KMS-11 (cell line): ENCODE results near the gene CLNS1A.

ENCODE experiments used
- H2AFZ ChIP-seq: fragments of 200-600 bp; sonication (generic); 2 replicates; pipeline ENCODE4 v1.6.1; 2016; ENCODE audit warnings: antibody characterized with exemption, mixed run types, low read depth
- H3K27ac ChIP-seq: fragments of 200-600 bp; sonication (generic); 2 replicates; pipeline ENCODE4 v1.6.1; 2016; ENCODE audit warnings: mild to moderate bottlenecking, mixed run types
- H3K27me3 ChIP-seq: fragments of 200-600 bp; sonication (generic); 2 replicates; pipeline ENCODE4 v1.6.1; 2017; ENCODE audit warnings: mild to moderate bottlenecking, low read depth, mixed run types, moderate library complexity; ENCODE audit not compliant: insufficient read depth
- H3K36me3 ChIP-seq: fragments of 200-600 bp; sonication (generic); 2 replicates; pipeline ENCODE4 v1.6.1; 2017; ENCODE audit warnings: mild to moderate bottlenecking, mixed run types; ENCODE audit not compliant: insufficient read depth
- H3K4me1 ChIP-seq: fragments of 200-600 bp; sonication (generic); 2 replicates; pipeline ENCODE4 v1.6.1; 2016; ENCODE audit warnings: mild to moderate bottlenecking, low read depth, mixed run types; ENCODE audit not compliant: poor library complexity, severe bottlenecking
- H3K4me2 ChIP-seq: fragments of 200-600 bp; sonication (generic); 2 replicates; pipeline ENCODE4 v1.7.0; 2016; ENCODE audit warnings: mild to moderate bottlenecking, mixed run types
- H3K4me3 ChIP-seq: fragments of 200-600 bp; sonication (generic); IDR thresholded peaks from 2 replicates; pipeline ENCODE4 v1.6.1; 2017; ENCODE audit warnings: low read depth, low read length, mixed read lengths; ENCODE audit not compliant: insufficient read depth
- H3K79me2 ChIP-seq: fragments of 200-600 bp; sonication (generic); 2 replicates; pipeline ENCODE4 v1.6.1; 2016; ENCODE audit warnings: low read depth, mixed run types; ENCODE audit not compliant: insufficient read depth
- H3K9ac ChIP-seq: fragments of 200-600 bp; sonication (generic); 2 replicates; pipeline ENCODE4 v1.6.1; 2016; ENCODE audit warnings: mild to moderate bottlenecking, mixed run types
- H4K20me1 ChIP-seq: fragments of 200-600 bp; sonication (generic); 2 replicates; pipeline ENCODE4 v1.6.1; 2016; ENCODE audit warnings: mild to moderate bottlenecking, mixed run types; ENCODE audit not compliant: insufficient read depth
- TF ChIP-seq, protein P1 (sequence below): fragments of 200-600 bp; sonication (generic); conservative IDR thresholded peaks from 2 replicates; pipeline ENCODE4 v1.6.1; 2017; ENCODE audit warnings: low read depth, mild to moderate bottlenecking, antibody characterized with exemption, low read length, moderate library complexity, mixed read lengths

Gene CLNS1A

GRCh38 chr11:77611921-77612320 is 25.7 kb downstream of the CLNS1A start:
- Histone ChIP-seq H2AFZ (no peak overlapping the region), H4K20me1 (no peaks in the 10 kb centered on the region), H3K9ac (no peak overlapping the region), H3K36me3 (no peaks in the 10 kb centered on the region; the same call in 1 of the 2 replicates), H3K27ac (no peak overlapping the region), H3K4me1 (no peaks in the 10 kb centered on the region), H3K79me2 (no peaks in the 10 kb centered on the region), H3K4me3 (no peak overlapping the region), H3K4me2 (no peak overlapping the region), H3K27me3 (no peaks in the 10 kb centered on the region)
- TF ChIP-seq, protein P1, sequence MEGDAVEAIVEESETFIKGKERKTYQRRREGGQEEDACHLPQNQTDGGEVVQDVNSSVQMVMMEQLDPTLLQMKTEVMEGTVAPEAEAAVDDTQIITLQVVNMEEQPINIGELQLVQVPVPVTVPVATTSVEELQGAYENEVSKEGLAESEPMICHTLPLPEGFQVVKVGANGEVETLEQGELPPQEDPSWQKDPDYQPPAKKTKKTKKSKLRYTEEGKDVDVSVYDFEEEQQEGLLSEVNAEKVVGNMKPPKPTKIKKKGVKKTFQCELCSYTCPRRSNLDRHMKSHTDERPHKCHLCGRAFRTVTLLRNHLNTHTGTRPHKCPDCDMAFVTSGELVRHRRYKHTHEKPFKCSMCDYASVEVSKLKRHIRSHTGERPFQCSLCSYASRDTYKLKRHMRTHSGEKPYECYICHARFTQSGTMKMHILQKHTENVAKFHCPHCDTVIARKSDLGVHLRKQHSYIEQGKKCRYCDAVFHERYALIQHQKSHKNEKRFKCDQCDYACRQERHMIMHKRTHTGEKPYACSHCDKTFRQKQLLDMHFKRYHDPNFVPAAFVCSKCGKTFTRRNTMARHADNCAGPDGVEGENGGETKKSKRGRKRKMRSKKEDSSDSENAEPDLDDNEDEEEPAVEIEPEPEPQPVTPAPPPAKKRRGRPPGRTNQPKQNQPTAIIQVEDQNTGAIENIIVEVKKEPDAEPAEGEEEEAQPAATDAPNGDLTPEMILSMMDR = no peak

DNA sequence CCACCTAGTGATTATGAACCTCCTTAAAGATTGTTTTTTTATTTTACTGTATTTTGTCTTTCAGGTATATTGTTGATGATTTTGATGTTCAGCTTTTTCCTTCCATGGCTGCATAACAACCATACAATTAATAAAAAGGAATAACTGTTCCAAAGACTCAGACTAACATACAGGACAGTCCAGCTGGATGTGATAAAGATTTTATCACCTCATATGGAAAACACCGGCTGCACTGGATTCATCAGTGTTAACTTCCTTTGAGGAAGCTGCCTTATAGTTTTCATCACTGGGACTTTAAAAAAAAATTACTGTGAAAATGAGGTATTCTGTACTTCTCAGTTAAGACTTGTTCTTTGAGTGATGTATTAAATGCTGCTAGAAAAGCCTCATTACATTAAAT is 28.4 kb downstream of the CLNS1A start:
- H3K36me3 ChIP-seq = no peaks in the 10 kb centered on the region
- no peak overlapping the region for H3K27ac ChIP-seq

GRCh38 chr11:77604281-77604680 is 33.3 kb downstream of the CLNS1A start:
- Histone ChIP-seq H3K27ac (no peak overlapping the region), H3K27me3 (no peaks in the 10 kb centered on the region), H3K79me2 (no peaks in the 10 kb centered on the region), H2AFZ (no peak overlapping the region), H3K4me3 (no peak overlapping the region), H3K4me2 (no peak overlapping the region), H3K9ac (no peak overlapping the region), H3K36me3 (no peaks in the 10 kb centered on the region), H4K20me1 (no peaks in the 10 kb centered on the region), H3K4me1 (no peaks in the 10 kb centered on the region)
- TF ChIP-seq, protein P1 = no peak

More for the DNA sequence above, 28.4 kb downstream of the CLNS1A start:
- Histone ChIP-seq H3K4me1 (no peaks in the 10 kb centered on the region), H3K9ac (no peak overlapping the region), H2AFZ (no peak overlapping the region), H3K4me3 (no peak overlapping the region), H4K20me1 (no peaks in the 10 kb centered on the region), H3K79me2 (no peaks in the 10 kb centered on the region), H3K27me3 (no peaks in the 10 kb centered on the region), H3K4me2 (no peak overlapping the region)
- TF ChIP-seq, protein P1 = no peak

- Histone ChIP-seq H3K27ac (no peak overlapping the region), H3K4me2 (no peak overlapping the region), H4K20me1 (no peaks in the 10 kb centered on the region), H3K36me3 (no peaks in the 10 kb centered on the region), H3K79me2 (no peaks in the 10 kb centered on the region), H3K4me3 (no peak overlapping the region), H3K9ac (no peak overlapping the region), H2AFZ (no peak overlapping the region), H3K27me3 (no peaks in the 10 kb centered on the region), H3K4me1 (no peaks in the 10 kb centered on the region)
- TF ChIP-seq, protein P1 = no peak
Observed at GRCh38 chr11:77602381-77603088, 35.1 kb downstream of the CLNS1A start.
